Fibroblast of peridontal ligament (primary cell): ENCODE measurements around the gene PRKCQ.

Source experiments
- DNase-seq: peaks from one replicate; pipeline ENCODE4 v3.0.0-alpha.2; 2010; ENCODE audit errors: extremely low read depth

PRKCQ gene

GRCh38 chr10:6567203-6567703 is 12.8 kb downstream of the PRKCQ start:
- DNase-seq, result no peak

- DNase-seq, result no peak
These were observed 14.5 kb downstream of the PRKCQ start for GRCh38 chr10:6565588-6565987.

- no peak for DNase-seq
These were observed 15.7 kb downstream of the PRKCQ start for GRCh38 chr10:6564367-6564766.

GRCh38 chr10:6563731-6564130 is 16.3 kb downstream of the PRKCQ start:
- no peak for DNase-seq

- DNase-seq, result no peak
These were observed 17.0 kb downstream of the PRKCQ start for GRCh38 chr10:6563075-6563474.

GRCh38 chr10:6562221-6562620 is 17.9 kb downstream of the PRKCQ start:
- no peak for DNase-seq

- DNase-seq, result no peak
These were observed 18.5 kb downstream of the PRKCQ start for GRCh38 chr10:6561552-6561951.

- no peak for DNase-seq
These were observed 21.2 kb downstream of the PRKCQ start for GRCh38 chr10:6558759-6559461.

- no peak for DNase-seq
These were observed 21.8 kb downstream of the PRKCQ start for GRCh38 chr10:6558272-6558671.

GRCh38 chr10:6553937-6554336 is 26.1 kb downstream of the PRKCQ start:
- DNase-seq, result no peak

- no peak for DNase-seq
These were observed 36.6 kb downstream of the PRKCQ start for GRCh38 chr10:6543431-6544005.

- DNase-seq, result no peak
These were observed 37.1 kb downstream of the PRKCQ start for GRCh38 chr10:6542999-6543430.

- no peak for DNase-seq
These were observed 40.2 kb downstream of the PRKCQ start for GRCh38 chr10:6539833-6540232.

- no peak for DNase-seq
These were observed 42.3 kb downstream of the PRKCQ start for GRCh38 chr10:6537770-6538169.

- no peak for DNase-seq
These were observed 44.0 kb downstream of the PRKCQ start for GRCh38 chr10:6536102-6536501.

- DNase-seq, result no peak
These were observed 44.8 kb downstream of the PRKCQ start for GRCh38 chr10:6535156-6535764.

- no peak for DNase-seq
These were observed 47.8 kb downstream of the PRKCQ start for GRCh38 chr10:6532321-6532720.

GRCh38 chr10:6530966-6531365 is 49.1 kb downstream of the PRKCQ start:
- no peak for DNase-seq

GRCh38 chr10:6530211-6530840 is 49.8 kb downstream of the PRKCQ start:
- no peak for DNase-seq

GRCh38 chr10:6528198-6528950 is 51.7 kb downstream of the PRKCQ start:
- no peak for DNase-seq

- no peak for DNase-seq
These were observed 54.4 kb downstream of the PRKCQ start for GRCh38 chr10:6525599-6526165.

- no peak for DNase-seq
These were observed 57.8 kb downstream of the PRKCQ start for GRCh38 chr10:6522230-6522629.
